ENCODE measurements around the gene NUP188.

NUP188 gene

DNA sequence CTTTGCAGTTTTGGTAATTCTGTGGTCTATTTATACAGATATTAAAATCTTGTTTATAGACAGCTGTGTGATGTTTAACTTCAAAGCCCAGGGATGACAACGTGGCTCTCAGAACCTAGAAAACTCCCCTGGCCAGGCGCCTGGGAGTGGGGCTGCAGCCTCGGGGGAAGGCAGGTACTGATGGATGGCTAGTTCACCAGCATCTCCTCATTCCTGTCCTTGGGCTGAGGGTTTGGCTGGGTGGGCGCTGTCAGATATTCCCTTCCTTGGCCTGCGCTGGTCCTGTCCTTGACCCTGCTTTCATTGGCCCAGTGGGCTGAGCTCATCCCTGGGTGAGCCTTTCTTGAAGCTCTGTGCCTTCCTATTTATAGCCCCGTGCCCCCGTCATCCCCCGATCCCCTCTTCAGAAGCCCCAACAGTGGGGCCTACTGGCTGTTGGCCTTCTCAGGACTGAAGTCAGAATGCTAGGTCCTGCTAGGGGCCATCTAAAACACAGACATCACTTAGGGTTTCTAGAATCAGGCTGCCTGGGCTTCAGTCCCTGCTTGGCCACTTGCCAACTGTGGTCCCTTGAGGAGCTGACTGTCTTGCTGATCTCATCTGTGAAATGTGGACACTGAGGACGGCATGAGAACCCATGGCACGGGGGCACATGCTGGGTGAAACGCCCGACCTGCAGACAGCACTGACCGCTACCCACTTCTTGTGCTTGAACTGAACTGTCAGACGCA lies 59.7 kb downstream of the NUP188 start:
- no peak for DNase-seq

DNA sequence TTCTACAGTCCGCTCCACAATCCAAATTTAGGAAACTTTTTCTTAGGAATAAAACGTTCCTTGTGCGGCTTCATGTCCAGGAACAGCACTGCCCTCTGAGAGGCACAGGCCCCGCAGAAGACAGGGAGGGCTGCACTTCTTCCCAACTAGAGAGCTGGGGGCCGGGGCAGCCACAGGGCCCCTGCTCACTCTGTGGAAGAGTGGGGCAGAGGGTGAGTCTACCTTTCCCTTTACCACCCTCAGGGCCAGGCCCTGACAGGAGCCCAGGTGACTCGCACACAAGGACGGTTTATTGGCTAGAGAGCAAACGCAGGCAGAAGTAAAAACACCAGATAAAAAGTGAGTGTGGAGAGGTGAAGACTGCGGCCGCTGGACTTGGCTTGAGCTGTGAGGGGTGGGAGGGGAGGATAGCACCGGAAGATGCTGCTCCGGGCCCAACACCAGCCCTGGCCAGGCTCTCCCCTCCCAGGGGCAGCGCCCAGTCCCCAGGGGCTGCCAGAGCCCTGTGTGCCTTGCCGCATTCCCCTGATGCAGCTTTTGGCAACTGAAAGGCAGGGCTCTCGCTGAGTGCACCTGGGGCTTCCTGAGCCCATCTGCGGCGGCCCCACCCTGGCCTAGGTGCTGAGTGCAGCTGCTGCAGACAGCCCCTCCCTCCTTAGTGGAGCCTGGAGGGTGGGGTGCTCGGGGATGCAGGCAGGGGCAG lies 60.4 kb downstream of the NUP188 start:
- DNase-seq, result no peak

DNA sequence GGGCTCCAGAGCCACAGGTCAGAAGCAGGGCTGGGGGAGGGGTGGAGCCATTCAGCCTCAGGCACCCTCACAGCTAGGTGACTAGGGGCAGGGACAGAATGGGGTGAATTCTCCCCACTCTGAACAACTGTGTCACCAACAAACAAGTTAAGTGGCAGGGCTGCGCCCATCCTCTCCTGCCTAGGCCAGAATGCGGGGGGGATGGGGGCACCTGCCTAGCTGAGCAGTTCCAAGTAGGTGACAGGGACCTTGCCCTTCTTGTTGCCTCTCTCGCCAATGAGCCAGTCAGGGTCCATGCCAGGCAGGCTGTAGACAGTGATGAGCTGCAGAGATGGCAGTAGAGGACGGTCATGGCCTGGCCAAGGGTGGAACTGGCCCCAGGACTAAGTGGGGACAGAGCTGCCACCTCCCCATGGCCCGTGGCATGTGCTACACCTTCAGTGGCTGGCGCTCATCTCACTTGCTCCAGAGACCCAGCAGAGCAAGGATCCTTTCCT lies 61.0 kb downstream of the NUP188 start:
- no peak for DNase-seq

DNA sequence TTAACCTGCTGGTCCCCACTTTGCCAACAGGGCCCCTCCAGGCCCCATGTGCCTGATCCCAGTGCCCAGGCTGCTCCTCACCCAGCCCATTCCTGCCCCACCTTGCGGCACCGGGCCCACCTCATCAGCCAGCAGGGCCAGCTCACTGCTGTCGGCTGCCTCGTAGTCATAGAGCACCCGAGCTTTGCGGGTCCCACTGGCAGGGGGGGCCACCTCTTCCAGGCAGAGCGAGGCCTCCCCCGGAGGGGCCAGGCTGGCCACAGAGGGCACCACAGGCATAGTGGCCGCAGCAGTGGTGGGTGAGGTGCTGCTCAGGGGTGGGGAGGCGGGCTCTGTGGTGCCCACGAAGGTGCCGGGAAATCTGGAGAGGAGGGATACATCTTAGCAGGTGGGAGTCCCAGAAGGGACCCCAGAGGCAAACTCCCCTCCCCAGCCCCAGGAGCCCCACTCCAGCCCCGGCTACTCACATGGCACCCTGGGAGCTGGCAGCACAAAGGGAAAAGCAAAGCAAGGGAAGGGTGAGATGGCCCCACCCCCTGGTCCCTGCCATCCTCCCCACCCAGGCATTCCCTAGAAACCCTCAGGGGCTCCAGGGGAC lies 61.6 kb downstream of the NUP188 start:
- DNase-seq, result no peak

DNA sequence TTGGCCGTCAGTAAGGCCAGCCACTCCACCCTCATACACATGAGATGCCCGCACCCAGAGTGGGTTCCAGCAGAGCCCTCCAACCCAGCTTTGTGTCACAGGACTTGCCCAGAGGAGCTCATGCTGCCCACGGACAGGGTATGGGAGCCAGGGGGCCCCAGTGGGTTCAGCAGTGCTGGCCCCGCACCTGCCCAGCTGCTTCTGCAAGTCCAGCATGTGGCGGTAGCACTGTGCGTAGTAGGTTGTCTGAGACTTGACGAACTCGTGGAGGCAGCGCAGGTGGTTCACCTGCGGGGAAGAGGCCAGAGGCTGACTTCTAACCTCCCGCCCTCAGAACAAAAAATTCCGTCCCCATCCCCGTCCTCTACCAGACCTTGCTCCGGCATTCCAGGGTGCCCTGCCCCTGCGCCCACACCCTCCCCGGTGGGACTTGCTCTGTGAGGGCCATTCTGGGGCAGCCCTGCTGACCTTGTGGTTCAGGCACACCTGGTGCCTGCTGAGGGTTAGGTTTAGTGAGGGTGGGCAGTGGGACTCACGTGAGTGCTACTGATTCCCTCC lies 62.2 kb downstream of the NUP188 start:
- no peak for DNase-seq

DNA sequence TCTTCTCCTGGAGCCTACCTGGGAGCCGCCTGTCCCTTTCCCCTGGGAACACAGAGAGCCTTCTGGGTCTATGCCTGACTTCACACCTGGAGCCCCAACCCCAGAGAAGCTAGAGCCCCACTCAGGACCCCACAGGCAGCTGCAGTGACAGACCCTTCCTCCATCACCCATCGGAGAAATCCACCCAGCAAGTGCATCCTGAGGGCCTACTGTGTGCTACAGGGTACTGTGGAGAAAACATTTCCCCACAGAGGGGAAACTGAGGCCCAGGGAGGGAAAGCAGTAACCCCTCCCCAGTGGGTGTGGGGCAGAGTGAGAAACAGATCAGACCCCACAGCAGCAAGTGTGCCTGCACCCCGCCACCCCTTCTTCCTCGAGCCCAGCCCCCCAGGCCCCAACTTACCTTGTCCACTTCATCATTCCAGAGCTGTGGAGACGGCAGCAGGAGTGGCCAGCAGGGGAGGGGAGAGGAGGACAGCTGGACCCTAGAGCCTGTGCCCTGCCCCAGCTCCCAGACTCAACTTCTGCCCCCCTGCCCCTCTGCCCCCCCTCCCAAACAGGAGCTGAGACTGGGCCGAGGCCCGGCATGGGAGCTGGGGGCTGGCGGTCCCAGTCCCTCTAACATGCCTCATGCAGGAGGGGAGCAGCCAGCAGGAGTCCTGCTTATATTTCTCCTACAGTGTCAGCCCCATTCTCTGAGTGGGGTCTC lies 62.9 kb downstream of the NUP188 start:
- no peak for DNase-seq

DNA sequence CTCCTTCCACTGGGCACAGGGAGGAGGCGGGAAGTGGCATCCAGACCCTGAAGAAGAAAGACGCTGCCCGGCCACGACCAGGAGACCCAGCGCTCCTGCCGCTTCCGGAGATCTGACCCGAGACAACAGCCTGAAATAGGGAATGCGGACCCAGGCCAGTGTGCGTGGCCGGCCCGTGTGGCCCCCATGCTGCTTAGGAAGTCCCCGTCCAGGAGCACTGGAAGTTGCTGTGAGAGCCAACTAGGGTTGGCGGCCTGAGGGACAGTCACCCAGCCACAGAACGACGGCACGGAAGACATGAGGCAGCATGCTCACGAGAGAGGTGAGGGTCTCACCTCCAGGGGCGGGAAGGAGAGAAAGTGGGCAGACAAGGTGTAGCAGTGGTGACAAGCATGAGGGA lies 63.7 kb downstream of the NUP188 start:
- DNase-seq, result no peak

DNA sequence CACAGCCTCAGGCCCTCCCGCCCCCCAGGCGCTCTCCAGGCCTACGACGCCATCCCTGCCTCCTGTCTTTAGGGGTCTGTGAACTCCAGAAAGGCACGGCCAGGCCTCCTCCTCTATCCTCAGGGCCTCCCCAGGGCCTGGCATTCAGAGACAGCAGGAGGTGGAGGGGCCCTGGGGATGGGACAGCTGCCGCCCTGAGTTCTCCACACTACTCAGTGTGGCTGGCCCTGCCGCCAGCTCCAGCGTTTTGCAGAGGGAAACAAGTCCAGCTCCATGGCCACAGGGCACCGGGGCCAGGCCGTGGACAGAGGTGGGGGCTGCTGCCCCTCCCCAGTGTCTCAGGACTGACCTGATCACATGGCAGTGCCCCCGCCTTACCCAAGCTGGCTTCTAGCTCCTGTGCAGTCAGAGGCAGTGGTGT lies 64.3 kb downstream of the NUP188 start:
- DNase-seq, result no peak

DNA sequence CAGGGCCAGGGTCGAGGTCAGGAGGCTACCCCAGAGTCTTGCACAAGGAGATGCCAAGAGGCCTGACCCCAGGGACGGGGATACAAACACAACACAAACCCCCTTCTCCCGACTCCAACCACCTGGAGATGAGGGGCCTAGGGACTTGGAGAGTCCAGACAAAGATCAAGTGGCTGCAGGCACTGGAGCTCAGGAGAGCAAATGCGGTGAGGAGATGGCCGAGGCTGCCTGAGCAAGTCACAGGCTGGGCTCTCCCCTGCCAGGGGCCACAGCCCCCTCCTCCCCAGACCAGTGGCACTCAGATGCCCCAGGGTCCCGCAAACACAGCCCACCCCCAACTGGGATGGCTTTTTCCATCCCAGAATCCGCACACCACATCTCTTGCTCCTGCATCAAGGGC lies 64.8 kb downstream of the NUP188 start:
- no peak for DNase-seq

DNA sequence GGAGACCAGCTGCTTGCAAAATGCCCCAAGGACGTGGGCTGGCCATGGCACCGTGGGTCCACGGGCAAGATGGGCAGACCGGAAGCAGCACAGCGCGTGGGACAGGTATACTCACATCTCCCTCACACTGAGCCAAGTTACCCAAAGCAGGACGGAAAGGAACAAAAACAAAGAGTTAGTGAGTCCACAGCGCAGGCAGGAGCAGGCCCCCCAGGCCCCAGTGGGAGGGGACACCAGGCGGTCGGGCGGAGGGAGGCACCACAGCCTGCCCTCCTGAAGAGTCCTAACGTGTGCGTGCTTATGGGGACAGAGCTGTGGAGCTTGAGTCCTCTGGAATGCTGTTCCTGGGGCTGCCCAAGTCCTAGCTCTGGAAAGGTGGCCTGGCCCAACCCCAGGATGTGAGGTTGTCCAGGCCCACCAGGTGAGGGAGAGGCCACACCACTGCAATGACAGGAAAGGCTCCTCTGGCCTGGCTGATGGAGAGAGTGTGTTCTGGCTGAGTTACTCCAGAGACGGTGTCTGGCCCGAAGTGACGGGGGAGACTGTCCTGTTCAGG lies 65.5 kb downstream of the NUP188 start:
- DNase-seq, result no peak

DNA sequence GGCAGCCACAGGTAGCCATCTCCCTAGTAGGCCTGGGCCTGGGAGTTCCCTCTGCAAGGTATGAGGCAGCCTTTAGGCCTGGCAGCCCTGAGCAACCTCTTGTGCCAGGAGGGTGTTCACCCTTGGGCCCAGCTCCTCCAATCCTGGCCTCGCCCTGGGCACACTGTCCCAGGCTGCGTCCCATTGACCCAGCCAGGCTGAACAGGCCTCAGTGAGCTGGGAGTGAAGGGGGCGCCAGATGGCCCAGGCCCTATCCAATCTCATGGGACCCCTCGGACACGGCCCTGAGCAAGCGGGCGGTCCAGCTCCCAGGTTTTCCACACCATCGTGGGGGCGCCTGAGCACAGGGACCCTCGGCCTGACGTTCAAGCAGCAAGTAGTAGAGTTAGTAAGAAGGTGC lies 66.2 kb downstream of the NUP188 start:
- no peak for DNase-seq

DNA sequence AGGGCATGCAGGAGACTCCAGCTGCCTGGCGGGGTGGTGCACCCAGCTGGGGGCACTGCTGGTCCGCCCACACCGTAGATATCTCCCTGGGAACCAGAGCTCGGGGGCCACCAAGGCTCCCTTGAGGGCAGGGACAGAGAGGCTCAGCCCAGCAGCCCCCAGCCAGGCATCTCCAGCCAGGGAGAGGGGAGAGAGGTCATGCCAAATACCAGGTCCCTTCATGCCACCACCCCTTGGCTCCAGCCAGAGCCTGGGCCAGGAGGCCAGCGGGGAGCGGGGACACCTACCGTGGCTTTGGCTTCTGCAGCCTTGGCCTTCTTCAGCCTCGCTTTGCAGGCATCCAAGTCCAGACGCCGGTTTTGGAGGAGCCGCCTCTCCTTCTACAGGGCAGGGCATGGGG lies 66.6 kb downstream of the NUP188 start:
- no peak for DNase-seq

DNA sequence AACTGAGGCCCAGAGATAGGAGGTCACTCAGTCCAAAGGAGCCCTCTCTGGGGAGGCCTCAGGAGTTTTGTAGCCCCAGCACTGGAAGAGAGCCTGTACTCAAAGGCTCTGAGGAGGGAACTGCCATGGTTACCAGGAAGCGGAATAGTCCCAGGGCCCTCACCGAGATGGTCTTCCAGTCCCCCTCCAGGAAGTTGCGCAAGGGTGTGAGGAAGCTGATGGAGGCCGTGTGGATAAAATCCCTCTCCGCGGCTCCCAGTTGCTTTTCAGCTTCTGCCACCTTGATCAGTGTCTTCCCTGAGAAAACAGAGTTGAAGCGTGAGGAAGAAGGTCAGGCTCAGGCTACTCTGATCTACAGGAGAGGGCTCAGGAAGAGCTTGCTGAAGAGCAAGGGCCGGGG lies 67.1 kb downstream of the NUP188 start:
- no peak for DNase-seq

DNA sequence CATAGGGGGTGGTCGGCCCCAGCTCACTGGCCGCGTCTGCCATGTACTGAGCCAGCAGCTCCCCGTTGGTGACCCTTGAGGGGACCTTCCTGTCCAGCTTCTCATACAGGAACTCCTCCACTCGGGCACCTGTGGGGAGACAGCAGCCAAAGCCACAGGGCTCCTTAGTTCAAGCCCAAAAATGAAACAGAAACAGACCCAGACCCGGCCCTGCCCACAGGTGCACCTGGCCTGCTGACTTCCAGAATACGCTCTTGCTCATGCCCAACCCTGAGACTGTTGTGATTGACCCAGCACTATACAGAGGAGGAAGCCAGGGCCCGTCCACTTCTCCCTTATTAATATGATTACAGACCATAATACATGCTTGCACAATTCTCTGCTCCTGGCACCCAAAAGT lies 73.6 kb downstream of the NUP188 start:
- DNase-seq, result peak; percentile 19

DNA sequence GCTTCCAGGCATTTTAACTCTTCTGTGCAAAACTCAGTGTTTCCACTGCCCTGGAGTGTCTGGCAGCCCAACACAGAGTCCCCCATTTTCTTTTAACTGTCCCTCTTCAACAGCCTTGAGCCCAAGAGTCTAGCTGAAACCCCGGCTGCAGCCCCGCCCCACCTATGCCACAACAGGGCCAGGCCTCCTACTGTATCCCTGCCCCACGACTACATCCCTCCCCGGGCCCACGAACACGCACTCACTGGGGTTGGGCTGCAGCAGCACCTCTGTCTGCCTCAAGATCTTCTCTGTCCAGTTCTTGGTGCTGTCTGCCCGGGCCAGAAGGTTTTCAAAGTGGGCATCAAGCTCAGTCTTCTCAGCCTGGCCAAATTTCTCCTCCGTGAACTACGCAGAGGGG lies 74.5 kb downstream of the NUP188 start:
- no peak for DNase-seq

DNA sequence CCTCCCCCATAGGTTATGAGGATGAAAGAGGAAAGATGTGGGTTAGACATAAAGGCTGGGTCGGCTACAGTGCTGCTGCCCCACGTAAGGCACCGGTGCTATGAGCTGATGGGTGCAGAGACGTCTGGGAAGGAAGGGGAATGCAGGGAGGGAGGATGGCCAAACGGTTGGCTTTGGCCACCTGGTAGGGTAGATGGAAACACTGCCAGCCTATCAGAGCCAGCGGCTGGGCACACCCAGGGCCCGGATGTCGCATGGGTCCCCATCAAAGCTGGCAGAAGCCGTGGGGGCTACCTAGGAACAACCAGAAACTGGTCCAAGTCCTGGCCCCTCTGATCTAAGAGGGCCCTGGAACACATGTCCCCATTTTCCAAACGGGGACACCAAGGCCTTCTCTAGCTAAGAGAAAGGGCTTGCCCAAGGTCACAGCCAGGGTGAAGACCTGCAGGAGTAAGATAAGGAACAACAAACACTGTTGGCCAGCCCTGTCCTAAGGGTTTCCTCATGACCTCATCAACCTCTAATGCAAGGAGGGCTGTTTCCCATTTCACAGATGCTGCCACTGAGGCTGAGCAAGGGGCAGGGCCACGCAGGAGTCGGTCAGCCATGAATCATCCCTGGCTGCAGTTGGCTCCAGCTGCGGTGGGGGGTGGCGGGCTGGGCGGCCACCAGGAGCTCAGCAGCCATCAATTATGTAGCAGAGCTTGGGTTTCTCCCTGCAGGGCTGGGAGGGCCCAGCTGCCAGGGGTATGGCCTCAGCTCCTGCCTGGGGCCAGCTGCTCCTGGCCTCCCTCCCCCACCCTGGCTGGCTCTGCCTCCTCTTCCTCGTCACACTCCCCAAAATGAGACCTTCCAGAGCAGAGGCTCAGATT lies 75.8 kb downstream of the NUP188 start:
- DNase-seq, result no peak

DNA sequence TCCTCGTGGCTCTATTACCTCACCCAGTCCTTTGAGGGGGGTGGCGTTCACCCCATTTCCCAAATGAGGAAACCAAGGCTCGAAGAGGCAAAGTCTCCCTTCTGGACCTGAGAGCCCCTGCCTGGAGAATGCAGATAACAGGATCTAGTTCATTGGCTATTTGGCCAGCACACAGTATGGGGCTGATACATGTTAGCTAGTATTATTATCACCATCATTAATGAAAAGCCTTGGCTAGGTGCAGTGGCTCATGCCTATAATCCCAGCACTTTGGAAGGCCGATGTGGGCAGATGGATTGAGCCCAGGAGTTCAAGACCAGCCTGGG lies 76.4 kb downstream of the NUP188 start:
- no peak for DNase-seq

DNA sequence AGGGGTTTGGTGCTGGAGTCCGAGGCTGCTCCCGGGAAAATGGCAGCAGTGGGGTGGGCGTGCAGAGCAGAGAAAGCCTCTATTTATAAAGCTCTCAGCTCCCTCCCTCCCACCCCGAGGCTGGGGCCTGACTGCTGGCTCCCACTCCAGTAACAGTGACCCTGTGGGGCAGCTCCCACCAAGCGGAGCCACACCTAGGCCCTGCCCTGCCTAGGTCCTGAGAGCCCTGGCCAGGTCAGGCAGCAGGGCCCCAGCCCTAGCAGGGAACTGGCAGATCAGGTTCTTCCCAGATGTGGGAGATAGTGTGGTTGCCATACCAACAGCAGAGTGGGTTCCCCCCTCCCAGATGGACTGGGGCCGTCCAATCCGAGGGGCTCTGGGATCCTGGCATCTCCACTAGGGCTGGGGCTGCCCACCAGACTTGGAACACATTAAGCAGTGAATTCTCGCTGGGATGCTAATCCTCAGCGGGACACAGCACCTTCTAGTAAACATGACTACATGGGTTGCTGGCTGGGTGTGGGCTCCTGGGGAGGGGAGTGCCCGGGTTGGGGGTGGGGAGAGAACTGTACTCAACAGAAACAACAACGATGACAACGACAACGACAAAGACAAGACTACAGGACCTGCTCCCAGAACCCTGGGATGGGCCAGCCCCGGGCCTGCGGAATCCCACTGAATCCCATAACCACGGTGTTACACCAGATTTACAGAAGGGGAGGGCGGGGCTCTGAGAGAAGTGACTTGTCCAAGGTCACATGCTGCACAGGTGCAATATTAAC lies 79.1 kb downstream of the NUP188 start:
- no peak for DNase-seq

DNA sequence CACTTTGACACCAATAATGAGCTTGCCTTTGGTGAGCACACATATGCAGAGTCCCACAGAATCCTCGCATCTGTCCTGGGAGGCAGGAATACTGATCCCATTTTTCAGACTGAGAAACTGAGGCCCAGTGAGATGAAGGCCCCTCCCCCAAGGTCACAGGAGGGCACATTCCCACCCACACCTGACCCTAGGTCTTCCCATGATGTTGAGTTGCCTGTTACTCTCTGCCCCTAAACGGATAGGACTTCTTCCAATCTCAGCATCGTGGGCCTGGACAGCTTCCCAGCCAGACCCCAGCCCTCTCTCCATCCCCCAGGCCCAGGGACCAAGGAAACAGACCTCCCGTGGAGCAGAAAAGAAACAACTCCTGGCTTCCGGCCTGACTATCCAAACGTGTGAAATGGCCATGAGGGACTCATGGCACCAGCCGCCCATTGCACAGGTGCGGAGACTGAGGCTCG lies 79.8 kb downstream of the NUP188 start:
- no peak for DNase-seq

DNA sequence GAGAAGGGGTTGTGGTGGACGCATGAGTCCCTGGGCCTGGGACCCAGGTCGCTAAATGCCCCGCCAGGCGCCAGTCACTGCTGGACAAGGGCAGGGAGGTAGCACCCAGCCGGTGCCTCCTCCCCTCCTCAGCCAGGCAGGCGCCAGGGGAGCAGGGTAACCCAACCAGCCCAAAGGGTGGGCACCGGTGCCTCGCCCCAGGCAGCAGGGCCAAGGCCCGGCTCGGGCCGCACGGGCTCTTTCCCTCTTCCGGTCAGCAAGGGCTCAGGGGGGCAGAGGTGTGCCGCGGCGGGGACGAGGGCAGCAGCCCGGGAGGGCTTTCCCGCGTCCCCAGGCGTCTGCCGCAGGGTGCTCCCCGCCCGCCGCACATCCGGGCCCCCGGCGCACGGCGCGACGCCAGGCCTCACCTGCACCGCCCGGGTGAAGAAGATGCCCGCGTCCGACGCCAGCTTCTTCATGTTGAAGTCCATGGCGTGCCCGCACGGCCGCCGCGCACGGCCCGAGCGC lies 80.2 kb downstream of the NUP188 start:
- peak; percentile 71 for DNase-seq

Measured in CD4-positive, alpha-beta T cell treated with Interferon gamma for 1 hour (primary cell).